ENCODE data around the gene SLC25A20.

- TF ChIP-seq ZNF274 (IDR thresholded peaks at IDR 0.05; ENCODE audit: low read depth, low read length) (no peak), SUZ12 (IDR thresholded peaks at IDR 0.05; ENCODE audit: extremely low read depth, insufficient read depth, insufficient read length) (no peak), YY1 (IDR thresholded peaks at IDR 0.05; ENCODE audit: insufficient read depth, insufficient read length) (no peak)
These were observed 62.9 kb downstream of the SLC25A20 start for GRCh38 chr3:48835650-48836366.
